ENCODE measurements around the gene APBA2. TPM values are rescaled to one million over a fixed set of nuclear protein-coding genes. Genes with fewer than 3 reads are reported as not detected.

The APBA2 gene
- total RNA-seq, 2 donors from 2014 or later, result 0.77 to 1.0 TPM

- Histone ChIP-seq H3K4me3 (no peak overlapping the region), H3K27ac (no peak overlapping the region), H3K27me3 (no peaks in the 10 kb centered on the region), H3K9ac (ENCODE audit: low read depth in 2 of 2, low read length in 2 of 2) (no peak overlapping the region), H3K36me3 (no peaks in the 10 kb centered on the region), H3K9me3 (no peaks in the 10 kb centered on the region), H3K4me1 (no peaks in the 10 kb centered on the region)
- TF ChIP-seq, protein P1, sequence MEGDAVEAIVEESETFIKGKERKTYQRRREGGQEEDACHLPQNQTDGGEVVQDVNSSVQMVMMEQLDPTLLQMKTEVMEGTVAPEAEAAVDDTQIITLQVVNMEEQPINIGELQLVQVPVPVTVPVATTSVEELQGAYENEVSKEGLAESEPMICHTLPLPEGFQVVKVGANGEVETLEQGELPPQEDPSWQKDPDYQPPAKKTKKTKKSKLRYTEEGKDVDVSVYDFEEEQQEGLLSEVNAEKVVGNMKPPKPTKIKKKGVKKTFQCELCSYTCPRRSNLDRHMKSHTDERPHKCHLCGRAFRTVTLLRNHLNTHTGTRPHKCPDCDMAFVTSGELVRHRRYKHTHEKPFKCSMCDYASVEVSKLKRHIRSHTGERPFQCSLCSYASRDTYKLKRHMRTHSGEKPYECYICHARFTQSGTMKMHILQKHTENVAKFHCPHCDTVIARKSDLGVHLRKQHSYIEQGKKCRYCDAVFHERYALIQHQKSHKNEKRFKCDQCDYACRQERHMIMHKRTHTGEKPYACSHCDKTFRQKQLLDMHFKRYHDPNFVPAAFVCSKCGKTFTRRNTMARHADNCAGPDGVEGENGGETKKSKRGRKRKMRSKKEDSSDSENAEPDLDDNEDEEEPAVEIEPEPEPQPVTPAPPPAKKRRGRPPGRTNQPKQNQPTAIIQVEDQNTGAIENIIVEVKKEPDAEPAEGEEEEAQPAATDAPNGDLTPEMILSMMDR (IDR thresholded peaks at IDR 0.05), result no peak
- no peak for DNase-seq
- intact Hi-C loops (cut with DNase I), result no loop called here
Observed at GRCh38 chr15:29071232-29071881, 185.6 kb downstream of the APBA2 start.

DNA sequence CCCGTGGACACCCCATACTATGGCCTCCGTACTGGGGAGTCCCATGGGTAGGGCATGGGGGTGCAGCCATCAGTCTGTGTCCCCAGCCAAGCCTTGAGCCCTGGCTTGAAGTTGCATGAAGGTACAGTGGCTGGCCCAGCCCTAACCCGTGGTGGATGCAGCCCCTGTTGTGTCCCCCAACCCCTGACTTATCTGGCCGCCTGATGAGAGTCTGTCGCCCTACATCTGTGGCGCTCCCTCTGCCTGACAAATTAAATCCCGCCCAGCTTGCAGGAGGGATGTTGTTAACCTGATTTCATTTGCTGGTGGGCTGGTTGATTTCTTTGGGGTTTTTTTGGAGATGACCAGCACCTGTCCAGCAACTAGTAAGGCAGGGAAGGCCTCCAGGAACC is 186.1 kb downstream of the APBA2 start:
- H3K27me3 ChIP-seq, result no peaks in the 10 kb centered on the region
- TF ChIP-seq, protein P1 (IDR thresholded peaks at IDR 0.05), result no peak
- no peaks in the 10 kb centered on the region for H3K4me1 ChIP-seq
- H3K9me3 ChIP-seq, result no peaks in the 10 kb centered on the region
- no peak overlapping the region for H3K27ac ChIP-seq
- intact Hi-C loops (cut with DNase I), result no loop called here
- no peaks in the 10 kb centered on the region for H3K36me3 ChIP-seq
- H3K4me3 ChIP-seq, result no peak overlapping the region
- H3K9ac ChIP-seq (ENCODE audit: low read depth in 2 of 2, low read length in 2 of 2), result no peak overlapping the region
- DNase-seq, result no peak

DNA sequence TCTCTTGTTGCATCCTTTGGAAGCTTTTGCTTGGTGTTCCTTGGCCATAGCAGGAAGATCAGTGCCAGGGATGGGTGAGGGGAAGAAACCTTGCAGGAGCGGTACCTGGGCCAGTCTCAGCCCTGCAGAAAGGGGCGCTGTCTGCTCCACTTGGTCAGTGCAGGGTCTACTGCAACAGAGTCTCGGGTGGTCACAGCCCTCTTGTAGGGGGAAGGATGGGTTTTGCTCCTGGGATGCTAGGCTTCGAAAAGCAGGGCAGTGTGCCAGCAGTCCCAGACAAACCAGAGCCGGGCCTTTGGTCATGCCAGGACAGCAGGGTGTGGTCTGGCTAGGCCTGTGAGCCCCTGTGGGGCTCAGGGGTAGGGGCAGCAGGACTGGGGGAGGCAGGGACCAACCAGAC is 186.7 kb downstream of the APBA2 start:
- Histone ChIP-seq H3K9me3 (no peaks in the 10 kb centered on the region), H3K9ac (ENCODE audit: low read depth in 2 of 2, low read length in 2 of 2) (no peak overlapping the region), H3K27ac (no peak overlapping the region), H3K36me3 (no peaks in the 10 kb centered on the region), H3K4me1 (no peaks in the 10 kb centered on the region), H3K4me3 (no peak overlapping the region), H3K27me3 (no peaks in the 10 kb centered on the region)
- intact Hi-C loops (cut with DNase I), result no loop called here
- TF ChIP-seq, protein P1 (IDR thresholded peaks at IDR 0.05), result no peak
- DNase-seq, result no peak

DNA sequence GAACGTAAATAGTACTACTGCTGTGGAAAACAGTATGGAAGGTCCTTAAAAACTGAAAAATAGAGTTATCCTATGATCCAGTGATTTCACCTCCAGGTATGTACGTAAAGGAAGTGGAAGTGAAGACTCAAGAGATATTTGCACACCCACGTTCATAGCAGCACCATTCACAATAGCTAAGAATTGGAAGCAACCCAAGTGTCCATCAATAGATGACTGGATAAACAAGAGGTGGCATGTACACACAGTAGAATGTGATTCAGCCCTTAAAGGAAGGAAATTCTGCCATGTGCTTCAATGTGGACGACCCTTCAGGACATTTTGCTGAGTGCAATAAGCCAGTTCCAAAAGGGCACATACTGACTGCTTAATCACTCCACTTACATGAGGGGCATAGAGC is 188.3 kb downstream of the APBA2 start:
- intact Hi-C loops (cut with DNase I), result no loop called here

GRCh38 chr15:29078541-29078940 is 192.8 kb downstream of the APBA2 start:
- Histone ChIP-seq H3K4me1 (no peaks in the 10 kb centered on the region), H3K27ac (no peak overlapping the region), H3K36me3 (no peaks in the 10 kb centered on the region), H3K9ac (ENCODE audit: low read depth in 2 of 2, low read length in 2 of 2) (no peak overlapping the region), H3K27me3 (no peaks in the 10 kb centered on the region), H3K9me3 (no peaks in the 10 kb centered on the region), H3K4me3 (no peak overlapping the region)
- intact Hi-C loops (cut with DNase I), result no loop called here
- no peak for DNase-seq
- TF ChIP-seq, protein P1 (IDR thresholded peaks at IDR 0.05), result no peak

More for the DNA sequence above, 188.3 kb downstream of the APBA2 start:
- Histone ChIP-seq H3K27me3 (no peaks in the 10 kb centered on the region), H3K27ac (no peak overlapping the region), H3K4me3 (no peak overlapping the region), H3K36me3 (no peaks in the 10 kb centered on the region), H3K9ac (ENCODE audit: low read depth in 2 of 2, low read length in 2 of 2) (no peak overlapping the region), H3K4me1 (no peaks in the 10 kb centered on the region), H3K9me3 (no peaks in the 10 kb centered on the region)
- DNase-seq, result no peak
- TF ChIP-seq, protein P1 (IDR thresholded peaks at IDR 0.05), result no peak

All from colonic mucosa (tissue), 4 donors.